D721Med (cell line): ENCODE measurements around the gene ARMH3.
"Not testable (repeated sequence)": the region's sequence is repeated elsewhere in the genome, so short reads cannot be mapped to it uniquely, and the experiment has no call there.

ENCODE experiments used
- DNase-seq: peaks from one replicate; pipeline ENCODE4 v3.0.0; 2011; ENCODE audit warnings: low spot score; ENCODE audit not compliant: insufficient read length
- FAIRE-seq: peaks from 2 replicates; lab custom pipeline; 2011; peaks lifted over from hg19 to GRCh38; lab: Jason Lieb, UNC
- TF ChIP-seq, protein P1 (sequence below): IDR thresholded peaks from 2 replicates; pipeline ENCODE4 v1.5.1; 2012; ENCODE audit warnings: mild to moderate bottlenecking, control low read depth; ENCODE audit not compliant: insufficient read depth; ENCODE audit errors: missing control alignments

The ARMH3 gene

DNA sequence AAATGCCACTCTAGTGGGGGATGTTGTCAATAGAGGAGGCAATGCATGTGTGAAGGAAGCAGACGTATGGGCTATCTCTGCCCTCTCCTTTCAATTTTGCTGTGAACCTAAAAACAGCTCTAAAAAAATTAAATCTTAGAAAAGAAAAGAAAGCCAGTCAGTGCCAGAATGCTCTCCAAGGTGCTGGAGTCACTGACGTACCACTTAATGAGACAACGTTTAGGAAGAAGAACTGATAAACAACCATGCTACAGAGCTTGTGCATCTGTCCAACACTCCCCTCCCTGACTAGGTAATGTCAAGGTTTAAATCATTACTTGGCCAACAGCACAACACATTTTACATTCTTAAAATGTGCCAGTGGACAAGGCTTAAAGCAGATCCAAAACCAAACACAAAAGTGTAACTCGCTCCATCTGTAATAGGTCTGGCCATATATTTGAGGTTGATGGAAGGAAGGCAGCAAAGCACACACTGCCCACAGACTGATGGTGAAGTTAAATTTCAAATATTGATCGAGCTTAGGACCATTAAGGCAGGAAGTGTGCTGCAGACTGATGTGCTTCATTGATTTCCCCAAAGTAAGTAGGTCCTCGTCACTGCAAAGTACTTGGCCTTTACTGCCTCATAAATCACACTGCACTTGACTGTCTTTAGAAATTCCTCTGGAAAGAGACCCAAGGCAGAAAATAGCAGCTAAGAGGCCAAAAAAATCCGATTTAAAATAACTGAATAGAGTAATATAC is 15.5 kb downstream of the ARMH3 start:
- TF ChIP-seq, protein P1, sequence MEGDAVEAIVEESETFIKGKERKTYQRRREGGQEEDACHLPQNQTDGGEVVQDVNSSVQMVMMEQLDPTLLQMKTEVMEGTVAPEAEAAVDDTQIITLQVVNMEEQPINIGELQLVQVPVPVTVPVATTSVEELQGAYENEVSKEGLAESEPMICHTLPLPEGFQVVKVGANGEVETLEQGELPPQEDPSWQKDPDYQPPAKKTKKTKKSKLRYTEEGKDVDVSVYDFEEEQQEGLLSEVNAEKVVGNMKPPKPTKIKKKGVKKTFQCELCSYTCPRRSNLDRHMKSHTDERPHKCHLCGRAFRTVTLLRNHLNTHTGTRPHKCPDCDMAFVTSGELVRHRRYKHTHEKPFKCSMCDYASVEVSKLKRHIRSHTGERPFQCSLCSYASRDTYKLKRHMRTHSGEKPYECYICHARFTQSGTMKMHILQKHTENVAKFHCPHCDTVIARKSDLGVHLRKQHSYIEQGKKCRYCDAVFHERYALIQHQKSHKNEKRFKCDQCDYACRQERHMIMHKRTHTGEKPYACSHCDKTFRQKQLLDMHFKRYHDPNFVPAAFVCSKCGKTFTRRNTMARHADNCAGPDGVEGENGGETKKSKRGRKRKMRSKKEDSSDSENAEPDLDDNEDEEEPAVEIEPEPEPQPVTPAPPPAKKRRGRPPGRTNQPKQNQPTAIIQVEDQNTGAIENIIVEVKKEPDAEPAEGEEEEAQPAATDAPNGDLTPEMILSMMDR = no peak
- FAIRE-seq = no peak
- no peak for DNase-seq

DNA sequence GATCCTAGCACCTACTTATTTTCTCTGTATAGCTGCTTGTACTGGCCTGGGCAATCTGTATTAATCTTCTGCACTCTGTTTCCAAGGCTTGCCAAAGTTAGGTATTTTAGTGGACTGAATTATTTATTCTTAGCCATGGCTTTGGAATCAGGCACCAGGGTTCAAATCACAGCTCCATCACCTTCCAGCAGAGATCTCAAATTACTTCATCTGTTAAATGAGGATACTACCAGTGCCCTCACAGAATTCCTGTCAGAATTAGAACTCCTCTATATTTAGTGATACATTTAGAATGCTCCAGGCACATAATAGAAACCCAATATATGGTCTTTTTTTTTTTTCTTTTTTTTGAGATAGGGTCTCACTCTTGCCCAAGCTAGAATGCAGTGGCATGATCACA is 17.6 kb downstream of the ARMH3 start:
- DNase-seq (no peak), FAIRE-seq (no peak)
- TF ChIP-seq, protein P1 = no peak

DNA sequence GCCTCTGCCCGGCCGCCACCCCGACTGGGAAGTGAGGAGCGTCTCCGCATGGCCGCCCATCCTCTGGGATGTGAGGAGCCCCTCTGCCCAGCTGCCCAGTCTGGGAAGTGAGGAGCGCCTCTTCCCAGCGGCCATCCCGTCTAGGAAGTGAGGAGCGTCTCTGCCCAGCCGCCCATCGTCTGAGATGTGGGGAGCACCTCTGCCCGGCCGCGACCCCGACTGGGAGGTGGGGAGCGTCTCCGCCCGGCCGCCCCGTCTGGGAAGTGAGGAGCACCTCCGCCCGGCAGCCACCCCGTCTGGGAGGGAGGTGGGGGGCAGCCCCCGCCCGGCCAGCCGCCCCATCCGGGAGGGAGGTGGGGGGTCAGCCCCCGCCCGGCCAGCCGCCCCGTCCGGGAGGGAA is 20.2 kb downstream of the ARMH3 start:
- not testable (repeated sequence) for FAIRE-seq, DNase-seq

DNA sequence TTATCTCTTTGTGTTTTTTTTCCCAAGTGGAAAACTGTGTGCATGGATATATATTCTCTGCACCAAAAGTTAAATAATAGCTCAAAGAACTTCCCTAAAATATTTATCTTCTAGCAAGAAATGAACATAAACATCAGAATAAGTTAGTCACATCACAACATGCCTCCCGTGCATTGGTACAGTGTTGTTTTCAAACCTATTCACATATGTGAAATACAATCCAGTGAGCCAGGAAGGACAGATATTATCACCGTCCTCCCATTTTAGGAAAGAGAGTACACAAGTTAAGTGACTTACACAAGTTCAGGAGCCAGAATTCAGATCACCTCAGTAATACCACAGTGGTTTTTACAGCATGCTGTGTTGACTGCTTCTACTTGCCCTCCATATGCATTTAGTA is 22.2 kb downstream of the ARMH3 start:
- TF ChIP-seq, protein P1 = no peak

DNA sequence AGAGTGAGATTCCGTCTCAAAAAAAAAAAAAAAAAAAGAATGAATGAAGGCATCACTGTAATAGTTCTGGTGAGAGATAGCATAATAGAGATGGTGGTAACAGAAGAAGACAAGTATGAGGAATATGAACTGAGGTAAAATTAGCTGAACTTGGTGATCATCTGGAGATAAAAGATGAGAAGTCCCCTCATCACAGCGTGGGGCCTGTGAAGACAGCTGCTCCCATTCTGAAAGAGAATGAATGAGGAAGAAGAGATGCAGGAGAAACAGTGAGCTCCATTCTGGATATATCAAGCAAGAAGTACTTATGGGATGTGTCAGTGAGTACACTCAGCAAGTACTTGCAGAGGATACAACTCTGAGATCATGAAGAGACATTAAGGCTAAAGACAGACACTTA is 28.7 kb downstream of the ARMH3 start:
- TF ChIP-seq, protein P1 = no peak
- no peak for FAIRE-seq

More for the DNA sequence above, 22.2 kb downstream of the ARMH3 start:
- no peak for FAIRE-seq
- no peak for DNase-seq

DNA sequence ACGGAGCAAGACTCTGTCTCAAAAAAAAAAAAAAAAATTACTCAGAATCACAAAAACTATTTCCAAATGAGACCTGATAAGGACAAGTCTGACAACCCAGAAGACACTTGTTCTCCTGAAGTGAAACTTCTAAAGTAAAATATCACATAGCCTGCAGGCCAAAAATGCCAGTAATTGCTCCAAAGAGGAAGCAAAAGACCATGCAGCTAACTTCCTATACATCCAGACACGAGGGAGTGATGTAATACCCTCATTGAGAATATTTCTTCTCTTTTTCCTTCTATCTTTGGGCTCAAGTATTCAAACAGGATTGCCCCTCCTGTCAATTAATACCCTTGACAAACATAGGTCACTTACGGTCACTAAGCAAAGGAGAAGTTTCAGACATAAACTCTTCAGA is 31.2 kb downstream of the ARMH3 start:
- TF ChIP-seq, protein P1 = no peak
- FAIRE-seq (no peak), DNase-seq (no peak)

More for the DNA sequence above, 28.7 kb downstream of the ARMH3 start:
- no peak for DNase-seq

DNA sequence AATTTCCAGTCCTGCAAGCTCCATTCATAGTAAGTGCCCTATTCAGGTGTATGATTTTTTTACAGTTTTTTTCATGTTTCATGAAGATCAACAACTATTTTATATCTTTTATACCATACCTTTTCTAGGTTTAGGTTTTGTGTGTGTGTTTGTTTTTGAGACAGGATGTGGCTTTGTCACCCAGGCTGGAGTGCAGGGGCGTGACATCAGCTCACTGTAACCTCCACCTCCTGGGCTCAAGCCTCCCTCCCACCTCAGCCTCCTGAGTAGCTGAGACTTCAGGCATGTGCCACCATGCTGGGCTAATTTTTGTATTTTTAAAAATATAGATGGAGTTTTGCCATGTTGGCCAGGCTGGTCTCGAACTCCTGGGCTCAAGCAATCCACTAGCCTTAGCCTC is 35.0 kb downstream of the ARMH3 start:
- DNase-seq = no peak
- no peak for FAIRE-seq

More for the DNA sequence above, 35.0 kb downstream of the ARMH3 start:
- TF ChIP-seq, protein P1 = no peak
